Kidney glomerular epithelial cell (primary cell): ENCODE results near the gene PKN1.
"Not testable (repeated sequence)": the region's sequence is repeated elsewhere in the genome, so short reads cannot be mapped to it uniquely, and the experiment has no call there.

ENCODE experiments used
- DNase-seq: peaks from one replicate; lab custom pipeline; 2025; lab: John Stamatoyannopoulos, UW

Gene PKN1

DNA sequence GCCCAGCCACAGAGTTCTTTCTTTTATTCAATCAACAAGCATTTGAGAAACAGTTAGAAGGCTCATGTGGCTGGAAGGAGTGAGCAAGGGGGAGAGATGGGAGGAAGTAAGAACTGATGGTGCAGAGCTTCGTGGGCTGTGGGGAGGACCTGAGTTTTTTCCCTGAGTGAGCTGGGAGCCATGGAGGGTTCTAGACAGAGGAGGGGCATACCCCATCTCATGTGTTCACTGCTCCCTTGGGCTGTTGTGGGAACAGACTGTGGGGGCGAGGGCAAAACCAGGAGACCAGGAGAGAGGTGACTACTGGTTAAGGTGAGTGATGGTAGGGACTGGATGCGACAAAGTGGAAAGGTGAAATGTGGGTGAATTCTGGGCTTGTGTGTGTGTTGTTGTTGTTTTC, 2.4 kb upstream of the PKN1 start:
- DNase-seq, result no peak

DNA sequence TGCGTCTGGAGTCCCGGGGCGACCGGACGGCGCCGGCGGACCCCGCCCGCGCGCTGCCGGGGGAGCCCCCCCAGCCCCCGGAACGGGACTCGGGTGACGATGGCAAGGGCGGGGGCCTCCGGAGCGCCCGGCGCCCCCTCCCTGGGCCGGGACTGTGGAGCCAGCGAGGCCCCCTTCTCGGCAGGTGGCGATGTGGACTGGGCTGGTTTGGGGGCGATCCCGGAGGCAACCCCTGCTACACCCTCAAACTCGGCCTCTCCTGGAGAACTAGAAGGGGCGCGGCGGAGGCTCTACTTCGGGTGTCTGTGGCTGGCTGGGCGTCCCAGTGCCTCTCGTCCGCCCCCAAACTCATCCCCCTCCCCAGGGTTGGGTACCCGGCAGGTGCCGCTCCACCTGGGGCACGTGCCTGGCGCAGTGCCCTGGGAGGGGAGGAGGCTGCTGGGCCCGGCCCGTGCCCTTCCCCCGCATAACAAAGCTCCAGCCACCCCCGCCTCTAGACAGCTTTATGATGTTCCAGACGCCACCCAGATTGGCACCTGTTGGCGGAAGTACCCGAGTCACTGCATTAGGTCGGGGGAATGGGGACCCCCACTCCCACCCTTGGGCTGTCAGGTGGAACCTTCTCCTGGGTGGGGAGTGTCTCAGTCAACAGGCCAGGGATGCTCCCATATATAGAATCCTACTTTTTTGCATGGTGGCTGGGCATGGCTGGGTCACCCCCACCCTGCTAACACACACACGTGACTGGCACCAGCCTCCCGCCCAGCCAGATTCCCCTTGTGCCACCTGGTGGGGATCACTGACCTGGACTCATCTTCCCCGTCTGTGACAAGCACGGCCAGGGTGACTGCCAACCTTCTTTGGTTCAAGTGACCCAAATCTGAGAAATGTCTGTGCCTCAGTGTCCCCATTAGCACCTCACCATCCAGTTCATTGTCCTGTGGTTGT, 722 bp downstream of the PKN1 start:
- DNase-seq, result peak; percentile 18

DNA sequence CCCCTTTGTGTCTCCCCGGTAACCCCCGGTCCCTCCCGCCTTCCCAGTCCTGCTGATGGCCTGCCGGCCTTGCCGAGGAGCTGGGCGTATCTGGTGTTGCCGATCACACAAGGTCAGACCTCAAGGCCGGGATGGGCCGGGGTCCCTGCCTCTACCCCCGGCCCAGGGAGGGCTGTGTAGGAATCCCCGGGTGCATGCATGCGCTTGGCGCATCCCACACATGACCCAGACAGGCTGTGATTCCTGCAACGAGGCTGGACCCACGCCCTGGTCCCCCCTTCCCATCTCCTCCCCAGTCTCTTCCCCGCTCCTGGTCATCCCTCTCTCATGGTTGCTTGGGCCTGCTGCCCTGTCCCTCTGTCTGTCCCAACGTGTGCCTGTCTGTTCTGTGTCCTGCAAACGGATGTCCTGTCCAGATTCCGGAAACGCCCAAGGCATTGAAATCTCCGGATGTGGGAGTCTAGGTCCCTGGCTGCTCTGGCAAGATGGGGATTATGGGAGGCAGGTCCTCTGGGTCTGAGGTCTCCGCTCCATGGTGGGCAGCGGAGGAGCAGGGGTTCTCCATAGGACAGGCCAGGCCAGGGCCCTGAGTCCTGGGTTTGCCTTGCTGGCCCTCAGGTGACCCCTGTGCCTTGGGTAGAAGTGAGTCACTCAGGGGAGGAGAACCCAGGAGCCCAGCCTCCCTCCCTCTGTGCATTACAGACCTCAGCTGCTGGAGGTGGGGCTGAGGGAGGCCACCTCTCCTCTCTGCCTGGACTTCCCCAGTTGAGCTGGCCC, 1.6 kb downstream of the PKN1 start:
- peak; percentile 80 for DNase-seq

DNA sequence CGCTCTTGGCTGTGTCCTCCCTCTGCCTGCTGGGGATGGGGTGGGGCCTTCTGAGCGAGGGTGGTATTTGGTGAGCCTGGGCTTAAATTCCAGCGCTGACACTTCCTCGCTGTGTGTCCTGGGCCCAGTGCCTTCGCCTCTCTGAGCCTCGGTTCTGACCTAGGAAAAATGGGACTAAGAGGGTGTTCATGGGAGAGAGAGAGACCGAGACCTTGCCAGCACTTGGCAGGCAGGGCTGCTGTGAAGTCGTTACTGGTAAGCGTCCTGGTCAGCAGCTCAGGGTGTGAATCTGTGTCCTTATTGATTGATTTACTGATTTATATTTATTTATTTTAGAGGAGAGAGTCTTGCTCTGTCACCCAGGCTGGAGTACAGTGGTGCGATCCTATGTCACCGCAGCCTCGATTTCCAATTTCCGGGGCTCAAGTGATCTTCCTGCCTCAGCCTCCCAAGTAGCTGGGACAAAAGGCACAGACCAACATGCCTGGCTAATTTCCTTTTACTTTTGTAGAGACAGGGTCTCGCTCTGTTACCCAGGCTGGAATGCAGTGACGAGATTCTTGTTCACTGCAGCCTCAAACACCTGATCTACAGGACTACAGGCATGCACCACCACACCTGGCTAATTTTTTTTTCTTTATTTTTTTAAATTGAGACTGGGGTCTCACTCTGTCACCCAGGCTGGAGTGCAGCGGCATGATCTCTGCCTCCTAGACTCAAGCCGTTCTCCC, 2.4 kb downstream of the PKN1 start:
- no peak for DNase-seq

DNA sequence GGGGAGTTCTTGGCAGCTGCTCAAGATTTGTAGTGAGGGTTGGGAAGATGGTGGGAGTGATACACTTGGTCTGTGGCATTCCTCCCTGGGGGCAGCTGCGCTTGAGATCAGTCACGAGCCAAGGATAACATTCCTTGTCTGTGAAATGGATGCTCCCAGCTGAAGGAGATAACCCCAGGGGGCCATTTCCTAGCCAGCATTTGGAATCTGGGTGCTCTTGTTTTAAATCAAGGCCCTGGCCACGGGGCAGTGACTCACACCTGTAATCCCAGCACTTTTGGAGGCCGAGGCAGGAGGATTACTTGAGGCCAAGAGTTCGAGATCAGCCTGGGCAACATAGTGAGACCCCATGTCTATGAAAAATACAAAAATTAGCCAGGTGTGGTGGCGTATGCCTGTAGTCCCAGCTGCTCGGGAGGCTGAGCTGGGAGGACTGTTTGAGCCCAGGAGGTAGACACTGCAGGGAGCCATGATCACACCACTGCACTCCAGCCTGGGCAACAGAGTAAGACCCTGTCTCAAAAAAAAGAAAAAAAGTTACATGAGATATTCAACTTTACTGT, 4.6 kb downstream of the PKN1 start:
- DNase-seq, result no peak

DNA sequence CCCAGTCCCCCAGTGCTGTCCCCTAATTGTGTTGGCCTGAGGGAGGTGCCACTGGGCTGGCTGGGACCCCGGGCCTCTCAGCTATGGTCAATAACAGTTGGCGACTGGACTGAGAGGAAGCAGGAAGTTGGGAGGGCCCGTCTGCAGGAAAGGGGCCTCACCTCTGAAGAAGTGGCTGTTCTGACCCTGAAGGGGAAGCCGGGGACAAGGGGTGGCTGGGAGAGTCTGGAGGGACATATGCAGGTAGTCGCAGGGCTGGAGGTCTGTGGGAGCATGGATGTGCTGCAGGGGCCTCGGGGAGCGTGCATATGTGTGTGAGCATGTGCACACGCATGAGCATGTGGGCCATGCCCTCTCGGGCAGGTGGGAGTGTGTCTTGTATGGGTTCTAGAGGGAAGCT, 5.9 kb downstream of the PKN1 start:
- DNase-seq, result no peak

DNA sequence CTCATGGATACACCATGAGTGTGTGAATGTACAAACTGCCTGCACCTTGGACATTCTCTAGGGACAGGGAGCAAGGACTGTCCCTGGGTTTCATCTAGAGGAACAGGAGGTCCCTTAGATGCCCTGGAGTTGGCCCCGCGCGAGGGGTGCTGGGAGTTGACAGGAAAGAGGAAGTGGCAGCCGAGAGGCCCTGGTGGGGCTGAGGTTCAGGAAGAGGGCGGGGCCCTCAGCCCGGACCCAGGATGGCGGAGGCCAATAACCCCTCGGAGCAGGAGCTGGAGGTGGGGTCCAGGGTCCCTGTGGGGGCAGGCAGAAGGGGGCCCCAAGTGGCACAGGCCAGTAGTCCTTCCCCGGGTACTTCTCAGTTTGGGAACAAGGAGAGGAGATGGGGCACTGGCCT, 6.9 kb downstream of the PKN1 start:
- DNase-seq, result no peak

DNA sequence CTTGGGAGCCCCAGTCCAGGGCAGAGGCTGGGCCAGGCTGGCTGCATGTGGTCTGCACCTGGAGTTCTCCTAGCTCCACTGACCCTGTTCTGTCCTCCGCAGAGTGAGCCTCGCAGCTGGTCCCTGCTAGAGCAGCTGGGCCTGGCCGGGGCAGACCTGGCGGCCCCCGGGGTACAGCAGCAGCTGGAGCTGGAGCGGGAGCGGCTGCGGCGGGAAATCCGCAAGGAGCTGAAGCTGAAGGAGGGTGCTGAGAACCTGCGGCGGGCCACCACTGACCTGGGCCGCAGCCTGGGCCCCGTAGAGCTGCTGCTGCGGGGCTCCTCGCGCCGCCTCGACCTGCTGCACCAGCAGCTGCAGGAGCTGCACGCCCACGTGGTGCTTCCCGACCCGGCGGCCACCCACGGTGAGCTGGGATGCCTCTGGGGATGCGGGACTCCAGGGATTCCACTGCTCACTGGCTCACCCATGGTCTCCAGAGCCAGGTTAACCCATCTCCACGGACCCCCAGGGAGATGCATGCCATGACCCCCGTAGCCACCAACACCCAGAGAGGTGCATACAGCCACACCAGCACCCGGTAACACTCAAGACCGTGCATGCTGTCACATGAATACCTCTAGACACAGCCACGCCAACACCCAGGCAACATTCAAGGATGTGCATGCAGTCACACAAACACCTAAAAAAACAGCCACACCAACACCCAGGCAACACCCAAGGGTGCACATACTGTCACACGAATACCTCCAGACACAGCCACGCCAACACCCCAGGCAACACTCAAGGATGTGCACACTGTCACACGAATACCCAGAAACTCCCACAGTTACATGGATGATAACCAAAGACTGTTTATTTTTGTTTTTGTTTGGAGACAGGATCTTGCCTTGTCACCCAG, 8.2 kb downstream of the PKN1 start:
- DNase-seq, result no peak

DNA sequence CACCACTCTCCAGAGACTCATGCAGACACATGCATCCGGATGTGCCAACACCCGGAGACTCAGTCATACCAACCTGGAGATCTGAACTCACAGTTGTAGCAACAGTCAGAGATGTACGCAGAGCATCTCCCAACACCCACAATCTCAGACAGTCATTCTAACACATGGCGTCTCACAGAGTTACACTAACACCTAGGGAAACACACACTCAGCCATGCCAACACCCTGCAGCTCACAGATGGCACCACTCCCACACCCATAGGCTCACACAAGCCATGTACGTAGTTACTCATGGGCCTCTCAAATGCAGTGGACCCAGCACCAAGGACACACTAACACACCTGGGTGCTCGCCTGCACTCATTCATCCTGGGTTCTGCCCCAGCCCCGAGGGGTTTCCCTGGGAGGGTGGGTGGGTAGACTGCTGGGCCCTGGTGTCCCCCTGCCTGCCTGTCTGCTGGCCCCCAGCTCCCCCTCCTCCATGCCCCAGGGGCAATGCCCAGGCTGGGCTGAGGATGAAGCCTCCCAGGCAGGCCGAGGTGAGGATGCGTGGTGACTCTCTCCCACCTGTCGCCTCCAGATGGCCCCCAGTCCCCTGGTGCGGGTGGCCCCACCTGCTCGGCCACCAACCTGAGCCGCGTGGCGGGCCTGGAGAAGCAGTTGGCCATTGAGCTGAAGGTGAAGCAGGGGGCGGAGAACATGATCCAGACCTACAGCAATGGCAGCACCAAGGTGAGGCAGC, 10.0 kb downstream of the PKN1 start:
- DNase-seq, result no peak

DNA sequence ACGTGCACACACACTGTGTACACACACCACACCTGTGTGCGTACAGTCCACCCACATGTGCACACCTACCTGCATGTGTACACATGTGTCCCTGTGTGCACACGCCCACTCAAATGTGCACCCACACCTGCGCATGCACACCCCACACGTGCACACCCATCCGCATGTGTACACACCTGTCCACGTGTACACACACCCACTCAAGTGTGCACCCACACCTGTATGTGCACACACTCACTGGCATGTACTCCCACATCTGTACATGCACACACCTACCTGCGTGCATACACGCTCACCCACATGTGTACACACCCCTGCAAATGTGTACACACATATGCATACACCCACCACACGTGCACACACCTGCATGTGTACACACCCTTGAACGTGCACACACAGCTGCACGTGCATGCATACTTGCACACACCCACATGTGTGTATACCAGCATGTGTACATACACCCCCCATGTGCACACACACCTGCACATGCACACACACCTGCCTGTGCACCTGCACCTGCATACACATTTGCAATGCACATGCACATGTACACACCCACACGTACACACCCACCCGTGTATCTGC, 10.6 kb downstream of the PKN1 start:
- no peak for DNase-seq

DNA sequence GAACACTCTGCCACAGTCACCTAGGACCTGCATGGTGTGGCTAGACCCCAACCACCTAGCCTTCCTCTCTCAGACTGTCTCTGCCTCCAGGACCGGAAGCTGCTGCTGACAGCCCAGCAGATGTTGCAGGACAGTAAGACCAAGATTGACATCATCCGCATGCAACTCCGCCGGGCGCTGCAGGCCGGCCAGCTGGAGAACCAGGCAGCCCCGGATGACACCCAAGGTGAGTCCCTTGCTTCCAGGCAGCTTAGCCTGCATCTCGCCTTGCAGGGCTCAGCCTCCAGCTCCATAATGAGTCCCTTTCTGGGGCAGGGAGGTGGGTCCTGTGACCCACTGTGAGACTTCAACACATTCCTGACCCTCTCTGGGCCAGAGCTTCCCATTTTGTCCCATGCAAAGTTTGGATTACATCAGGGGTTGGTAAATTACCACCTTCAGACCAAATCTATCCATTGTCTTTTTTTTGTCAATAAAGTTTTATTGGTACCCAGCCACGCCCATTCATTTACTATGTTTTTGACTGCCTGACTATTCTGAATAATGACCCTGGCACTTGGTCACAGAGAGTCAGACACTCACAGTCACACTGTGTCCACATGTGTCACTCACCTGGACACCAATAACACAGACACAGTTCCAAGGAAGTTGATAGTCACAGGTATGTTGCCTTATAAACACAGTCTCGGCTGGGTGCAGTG, 13.4 kb downstream of the PKN1 start:
- DNase-seq, result no peak

DNA sequence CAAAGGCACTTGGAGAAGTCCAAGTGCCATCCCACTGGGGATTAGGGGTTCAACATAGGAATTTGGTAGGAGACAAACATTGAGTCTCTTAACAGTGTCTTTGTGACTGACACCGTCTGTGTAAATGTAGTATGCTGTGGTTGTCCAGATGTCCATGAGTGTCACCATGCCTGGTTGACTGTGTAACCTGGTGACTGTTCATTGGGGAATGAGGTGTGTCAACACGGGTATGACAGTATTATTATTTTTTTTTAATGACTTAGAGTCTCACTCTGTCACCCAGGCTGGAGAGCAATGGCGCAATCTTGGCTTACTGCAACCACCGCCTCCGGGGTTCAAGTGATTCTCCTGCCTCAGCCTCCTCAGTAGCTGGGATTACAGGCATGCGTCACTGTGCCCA, 16.2 kb downstream of the PKN1 start:
- no peak for DNase-seq

DNA sequence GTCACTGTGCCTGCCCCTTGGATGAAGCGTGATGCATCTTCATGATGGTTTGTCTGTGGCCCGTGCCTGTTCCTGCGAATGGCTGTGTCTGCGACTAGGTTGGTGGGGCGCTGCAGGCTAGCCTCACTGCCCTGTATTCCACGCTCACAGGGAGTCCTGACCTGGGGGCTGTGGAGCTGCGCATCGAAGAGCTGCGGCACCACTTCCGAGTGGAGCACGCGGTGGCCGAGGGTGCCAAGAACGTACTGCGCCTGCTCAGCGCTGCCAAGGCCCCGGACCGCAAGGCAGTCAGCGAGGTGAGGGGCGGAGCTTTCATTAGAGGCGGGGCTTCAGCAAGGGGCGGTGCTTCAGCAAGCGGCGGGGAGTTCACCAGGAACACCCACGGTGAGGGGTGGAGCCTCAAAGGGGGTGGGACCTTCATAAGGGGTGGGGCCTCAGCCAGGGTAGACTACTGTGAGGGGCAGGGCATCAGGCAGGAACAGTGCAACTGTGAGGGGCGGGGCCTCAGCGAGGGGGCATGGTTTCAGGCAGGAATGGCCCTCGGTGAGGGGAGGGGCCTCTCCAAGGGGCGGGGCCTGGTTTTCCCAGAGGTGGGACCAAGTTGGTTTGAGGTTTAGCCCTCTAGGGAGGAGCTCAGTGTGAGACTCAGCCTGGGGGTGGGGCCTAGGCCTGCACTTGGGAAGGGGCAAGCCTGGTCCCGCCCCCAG, 17.2 kb downstream of the PKN1 start:
- no peak for DNase-seq

DNA sequence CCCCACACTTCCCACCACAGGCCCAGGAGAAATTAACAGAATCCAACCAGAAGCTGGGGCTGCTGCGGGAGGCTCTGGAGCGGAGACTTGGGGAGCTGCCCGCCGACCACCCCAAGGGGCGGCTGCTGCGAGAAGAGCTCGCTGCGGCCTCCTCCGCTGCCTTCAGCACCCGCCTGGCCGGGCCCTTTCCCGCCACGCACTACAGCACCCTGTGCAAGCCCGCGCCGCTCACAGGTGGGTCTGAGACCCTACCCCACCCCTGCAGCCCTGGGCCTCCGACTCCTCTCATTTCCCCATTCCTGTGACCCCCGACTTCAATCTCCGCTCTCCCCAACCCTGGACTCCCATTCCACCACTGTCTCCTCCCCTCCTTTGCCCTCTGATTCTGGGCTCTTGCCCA, 17.8 kb downstream of the PKN1 start:
- no peak for DNase-seq

DNA sequence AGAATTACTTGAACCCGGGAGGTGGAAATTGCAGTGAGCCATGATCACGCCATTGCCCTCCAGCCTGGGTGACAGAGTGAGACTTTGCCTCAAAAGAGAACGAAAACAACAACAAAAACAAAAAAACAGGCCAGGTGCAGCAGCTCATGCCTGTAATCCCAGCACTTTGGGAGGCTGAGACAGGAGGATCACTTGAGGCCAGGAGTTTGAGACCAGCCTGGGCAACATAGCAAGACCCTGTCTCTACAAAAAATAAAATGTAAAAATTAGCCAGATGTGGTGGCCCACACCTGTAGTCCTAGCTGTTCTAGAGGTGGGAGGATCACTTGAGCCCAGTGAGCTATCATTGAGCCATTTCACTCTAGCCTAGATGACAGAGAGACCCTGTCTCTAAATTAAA, 19.2 kb downstream of the PKN1 start:
- not testable (repeated sequence) for DNase-seq

DNA sequence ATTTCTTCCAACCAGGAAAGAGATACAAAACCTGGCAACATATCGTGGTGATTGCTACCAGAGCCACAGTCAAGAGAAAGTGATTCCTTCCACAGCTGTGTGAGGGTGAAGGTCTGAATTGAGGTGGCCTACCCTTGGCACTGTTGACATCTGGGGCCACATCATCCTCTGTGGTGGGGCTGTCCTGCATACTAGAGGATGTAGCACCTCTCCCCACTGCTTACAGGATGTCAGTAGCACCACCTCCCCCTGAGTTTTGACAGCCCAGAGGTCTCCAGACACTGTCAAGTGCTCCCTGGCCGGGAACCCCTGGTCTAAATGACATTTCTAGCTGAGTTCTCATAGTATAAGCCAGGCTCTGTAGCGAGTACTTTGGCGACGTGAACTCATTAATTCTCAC, 26.6 kb downstream of the PKN1 start:
- no peak for DNase-seq

DNA sequence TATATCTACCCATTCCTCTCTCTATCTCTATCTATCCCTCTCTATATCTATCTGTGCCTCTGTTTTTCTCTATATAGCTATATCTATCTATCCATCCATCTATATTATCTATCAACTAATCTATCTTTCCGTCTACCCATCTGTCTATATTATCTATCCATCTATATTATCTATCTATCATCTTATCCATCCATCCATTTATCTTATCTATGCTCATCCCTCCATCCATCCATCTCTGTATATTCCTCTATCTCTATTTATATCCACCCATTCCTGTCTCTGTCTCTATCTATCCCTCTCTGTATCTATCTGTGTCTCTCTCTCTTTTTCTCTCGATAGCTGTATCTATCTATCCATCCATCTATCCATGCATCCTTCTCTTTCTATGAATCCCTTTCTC, 27.8 kb downstream of the PKN1 start:
- DNase-seq, result no peak

DNA sequence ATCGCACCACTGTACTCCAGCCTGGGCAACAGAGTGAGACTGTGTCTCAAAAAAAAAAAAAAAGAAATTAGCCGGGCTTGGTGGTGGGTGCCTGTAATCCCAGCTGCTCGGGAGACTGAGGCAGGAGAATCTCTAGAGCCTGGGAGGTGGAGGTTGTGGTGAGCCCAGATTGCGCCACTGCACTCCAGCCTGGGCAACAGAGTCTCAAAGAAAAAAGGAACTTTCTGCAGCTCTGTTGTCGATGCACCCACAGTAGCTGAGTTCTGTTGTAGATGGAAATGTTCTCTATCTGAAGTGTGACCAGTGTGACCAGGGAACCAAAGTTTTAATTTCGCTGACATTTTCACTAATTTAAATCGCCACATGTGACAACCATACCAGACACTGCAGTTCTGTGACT, 29.3 kb downstream of the PKN1 start:
- DNase-seq, result not testable (repeated sequence)

DNA sequence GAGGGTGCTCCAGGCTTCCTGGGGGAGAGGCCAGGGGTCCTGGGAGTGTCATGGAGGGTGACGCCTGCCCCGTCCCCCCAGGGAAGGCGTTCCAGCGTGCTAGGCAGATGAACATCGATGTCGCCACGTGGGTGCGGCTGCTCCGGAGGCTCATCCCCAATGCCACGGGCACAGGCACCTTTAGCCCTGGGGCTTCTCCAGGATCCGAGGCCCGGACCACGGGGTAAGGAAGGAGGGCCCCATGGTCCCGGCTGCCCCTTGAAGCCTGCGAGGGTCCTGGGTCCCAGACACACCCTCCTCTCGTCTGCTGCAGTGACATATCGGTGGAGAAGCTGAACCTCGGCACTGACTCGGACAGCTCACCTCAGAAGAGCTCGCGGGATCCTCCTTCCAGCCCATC, 30.6 kb downstream of the PKN1 start:
- no peak for DNase-seq
